ENCODE results near the gene ZDHHC1.
"Not testable (repeated sequence)": the region's sequence is repeated elsewhere in the genome, so short reads cannot be mapped to it uniquely, and the experiment has no call there.

ZDHHC1 gene

GRCh38 chr16:67430504-67430976 is 14.3 kb upstream of the ZDHHC1 start:
- DNase-seq, result peak; percentile 41

- DNase-seq, result no peak
These were observed 13.7 kb upstream of the ZDHHC1 start for GRCh38 chr16:67429799-67430503.

- no peak for DNase-seq
These were observed 12.9 kb upstream of the ZDHHC1 start for GRCh38 chr16:67429053-67429798.

GRCh38 chr16:67428146-67428731 is 12.0 kb upstream of the ZDHHC1 start:
- DNase-seq, result peak; percentile 61

GRCh38 chr16:67426950-67427349 is 10.7 kb upstream of the ZDHHC1 start:
- DNase-seq, result no peak

- DNase-seq, result no peak
These were observed 9.7 kb upstream of the ZDHHC1 start for GRCh38 chr16:67426022-67426421.

GRCh38 chr16:67425580-67425979 is 9.3 kb upstream of the ZDHHC1 start:
- no peak for DNase-seq

- no peak for DNase-seq
These were observed 8.8 kb upstream of the ZDHHC1 start for GRCh38 chr16:67425061-67425460.

GRCh38 chr16:67424261-67424615 is 8.0 kb upstream of the ZDHHC1 start:
- DNase-seq, result no peak

- no peak for DNase-seq
These were observed 7.5 kb upstream of the ZDHHC1 start for GRCh38 chr16:67423611-67424260.

- DNase-seq, result no peak
These were observed 6.7 kb upstream of the ZDHHC1 start for GRCh38 chr16:67423015-67423414.

GRCh38 chr16:67421030-67421429 is 4.8 kb upstream of the ZDHHC1 start:
- no peak for DNase-seq

- no peak for DNase-seq
These were observed 3.7 kb upstream of the ZDHHC1 start for GRCh38 chr16:67419931-67420330.

GRCh38 chr16:67419502-67419901 is 3.2 kb upstream of the ZDHHC1 start:
- no peak for DNase-seq

- DNase-seq, result no peak
These were observed 1.2 kb upstream of the ZDHHC1 start for GRCh38 chr16:67417333-67418061.

- DNase-seq, result not testable (repeated sequence)
These were observed 856 bp downstream of the ZDHHC1 start for GRCh38 chr16:67415421-67415820.

GRCh38 chr16:67413978-67414911 is 2.0 kb downstream of the ZDHHC1 start:
- no peak for DNase-seq

- DNase-seq, result no peak
These were observed 4.0 kb downstream of the ZDHHC1 start for GRCh38 chr16:67412294-67412693.

- DNase-seq, result no peak
These were observed 4.9 kb downstream of the ZDHHC1 start for GRCh38 chr16:67411339-67411738.

GRCh38 chr16:67409631-67410030 is 6.6 kb downstream of the ZDHHC1 start:
- DNase-seq, result no peak

GRCh38 chr16:67407788-67408452 is 8.4 kb downstream of the ZDHHC1 start:
- no peak for DNase-seq

All from activated naive CD4-positive, alpha-beta T cell treated with Interleukin-2 at 50 U/mL for 16 hours (primary cell).